ENCODE data around the gene NLRC3.

DNA sequence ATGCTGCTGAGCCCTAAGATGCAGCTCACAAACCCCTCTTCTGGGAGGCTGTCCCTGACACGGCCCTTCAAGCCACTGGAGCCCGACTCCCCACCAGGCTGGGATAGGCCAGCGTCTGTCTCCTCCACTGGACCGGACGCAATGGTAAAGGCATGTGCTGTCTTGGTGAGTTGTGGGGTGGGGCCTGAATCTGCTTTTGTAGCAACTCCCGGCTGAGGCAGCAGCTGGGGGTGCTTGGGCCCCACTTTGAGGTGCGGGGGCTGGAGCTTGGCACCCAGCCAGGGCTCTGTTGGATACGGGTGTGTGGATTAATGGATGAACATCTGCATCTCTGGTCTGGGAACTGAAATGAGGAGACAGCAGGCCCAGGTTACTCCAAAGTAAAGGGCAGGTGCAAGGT, 3.5 kb upstream of the NLRC3 start:
- TF ChIP-seq EZH2 (IDR thresholded peaks at IDR 0.05; ENCODE audit: insufficient read depth, poor library complexity, severe bottlenecking) (no peak), EZH2phosphoT487 (IDR thresholded peaks at IDR 0.05; ENCODE audit: insufficient read depth, low read depth) (no peak)
